Uterus (tissue), 2 donors: ENCODE data around the gene PES1.

Source experiments
- POLR2A ChIP-seq, 2 donors: fragments of 450-650 bp; IDR thresholded peaks; one replicate each; pipeline ENCODE4 v1.6.1; 2016; ENCODE audit warnings: antibody characterized with exemption in 2 of 2, mild to moderate bottlenecking in 1 of 2, moderate library complexity in 1 of 2
- TF ChIP-seq, protein P1 (sequence below), 4 experiments: fragments of 200-600 bp in 2 of 4; fragments of 450-650 bp in 2 of 4; sonication (generic) in 2 of 4; IDR thresholded peaks; one replicate each; pipeline ENCODE4 v1.5.1; 2016 to 2019; ENCODE audit warnings: antibody characterized with exemption in 4 of 4, mild to moderate bottlenecking in 2 of 4, moderate library complexity in 1 of 4

DNA sequence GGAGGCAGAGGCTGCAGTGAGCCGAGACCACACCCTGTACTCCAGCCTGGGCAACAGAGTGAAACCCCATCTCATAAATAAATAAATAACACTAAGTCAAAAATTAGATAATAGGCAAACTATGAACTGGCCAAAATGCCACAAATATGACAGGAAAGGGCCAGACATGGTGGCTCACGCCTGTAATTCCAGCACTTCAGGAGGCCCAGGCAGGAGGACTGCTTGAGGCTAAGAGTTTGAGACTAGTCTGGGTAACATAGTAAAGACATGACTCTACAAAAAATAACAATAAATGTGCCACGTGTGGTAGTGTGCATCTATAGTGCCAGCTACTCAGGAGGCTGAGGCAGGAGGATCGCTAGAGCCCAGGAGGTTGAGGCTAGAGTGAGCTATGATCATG lies 65.1 kb downstream of the PES1 start:
- TF ChIP-seq, protein P1, sequence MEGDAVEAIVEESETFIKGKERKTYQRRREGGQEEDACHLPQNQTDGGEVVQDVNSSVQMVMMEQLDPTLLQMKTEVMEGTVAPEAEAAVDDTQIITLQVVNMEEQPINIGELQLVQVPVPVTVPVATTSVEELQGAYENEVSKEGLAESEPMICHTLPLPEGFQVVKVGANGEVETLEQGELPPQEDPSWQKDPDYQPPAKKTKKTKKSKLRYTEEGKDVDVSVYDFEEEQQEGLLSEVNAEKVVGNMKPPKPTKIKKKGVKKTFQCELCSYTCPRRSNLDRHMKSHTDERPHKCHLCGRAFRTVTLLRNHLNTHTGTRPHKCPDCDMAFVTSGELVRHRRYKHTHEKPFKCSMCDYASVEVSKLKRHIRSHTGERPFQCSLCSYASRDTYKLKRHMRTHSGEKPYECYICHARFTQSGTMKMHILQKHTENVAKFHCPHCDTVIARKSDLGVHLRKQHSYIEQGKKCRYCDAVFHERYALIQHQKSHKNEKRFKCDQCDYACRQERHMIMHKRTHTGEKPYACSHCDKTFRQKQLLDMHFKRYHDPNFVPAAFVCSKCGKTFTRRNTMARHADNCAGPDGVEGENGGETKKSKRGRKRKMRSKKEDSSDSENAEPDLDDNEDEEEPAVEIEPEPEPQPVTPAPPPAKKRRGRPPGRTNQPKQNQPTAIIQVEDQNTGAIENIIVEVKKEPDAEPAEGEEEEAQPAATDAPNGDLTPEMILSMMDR (IDR thresholded peaks at IDR 0.05) = no peak
- TF ChIP-seq POLR2A (IDR thresholded peaks at IDR 0.05) = no peak
